Glutamatergic neuron (in vitro differentiated cells): ENCODE data around the gene ELMO3. TPM values are rescaled to one million over a fixed set of nuclear protein-coding genes. Genes with fewer than 3 reads are reported as not detected.

Source experiments
- DNase-seq: peaks from one replicate; pipeline ENCODE4 v3.0.0; 2022
- H3K27ac Mint-ChIP-seq: one replicate; pipeline ENCODE4 v1.8.0; 2020; ENCODE audit warnings: mild to moderate bottlenecking, mixed read lengths, inconsistent platforms; ENCODE audit not compliant: unreplicated experiment
- H3K27me3 Mint-ChIP-seq: one replicate; pipeline ENCODE4 v1.8.0; 2020; ENCODE audit warnings: mild to moderate bottlenecking, moderate library complexity, mixed read lengths, inconsistent platforms; ENCODE audit not compliant: unreplicated experiment
- H3K36me3 Mint-ChIP-seq: one replicate; pipeline ENCODE4 v1.8.0; 2020; ENCODE audit warnings: mild to moderate bottlenecking, mixed read lengths, inconsistent platforms; ENCODE audit not compliant: unreplicated experiment
- H3K4me1 Mint-ChIP-seq: one replicate; pipeline ENCODE4 v1.8.0; 2020; ENCODE audit warnings: mild to moderate bottlenecking, low read depth, mixed read lengths, inconsistent platforms; ENCODE audit not compliant: unreplicated experiment
- H3K4me3 Mint-ChIP-seq: one replicate; pipeline ENCODE4 v1.8.0; 2020; ENCODE audit warnings: mild to moderate bottlenecking, mixed read lengths, inconsistent platforms; ENCODE audit not compliant: unreplicated experiment
- H3K9me3 Mint-ChIP-seq: one replicate; pipeline ENCODE4 v1.8.0; 2020; ENCODE audit warnings: mild to moderate bottlenecking, moderate library complexity, mixed read lengths, inconsistent platforms; ENCODE audit not compliant: unreplicated experiment
- total RNA-seq: library from RNA; stranded (reverse); fragmentation: NEBNext Ultra II Directional; extraction: Animal tissue kit (Norgen Biotek cat#: 25700); gene quantifications from one replicate; pipeline ENCODE4 v1.2.1, GENCODE V29; 2021; ENCODE audit not compliant: unreplicated experiment
- TF ChIP-seq, protein P1 (sequence below): fragments of 200-600 bp; sonication (generic); IDR thresholded peaks from one replicate; pipeline ENCODE4 v1.5.0; 2021; ENCODE audit not compliant: partially characterized antibody, unreplicated experiment

Gene ELMO3
- total RNA-seq, 1 donor from 2014 or later, result 2.1 TPM

DNA sequence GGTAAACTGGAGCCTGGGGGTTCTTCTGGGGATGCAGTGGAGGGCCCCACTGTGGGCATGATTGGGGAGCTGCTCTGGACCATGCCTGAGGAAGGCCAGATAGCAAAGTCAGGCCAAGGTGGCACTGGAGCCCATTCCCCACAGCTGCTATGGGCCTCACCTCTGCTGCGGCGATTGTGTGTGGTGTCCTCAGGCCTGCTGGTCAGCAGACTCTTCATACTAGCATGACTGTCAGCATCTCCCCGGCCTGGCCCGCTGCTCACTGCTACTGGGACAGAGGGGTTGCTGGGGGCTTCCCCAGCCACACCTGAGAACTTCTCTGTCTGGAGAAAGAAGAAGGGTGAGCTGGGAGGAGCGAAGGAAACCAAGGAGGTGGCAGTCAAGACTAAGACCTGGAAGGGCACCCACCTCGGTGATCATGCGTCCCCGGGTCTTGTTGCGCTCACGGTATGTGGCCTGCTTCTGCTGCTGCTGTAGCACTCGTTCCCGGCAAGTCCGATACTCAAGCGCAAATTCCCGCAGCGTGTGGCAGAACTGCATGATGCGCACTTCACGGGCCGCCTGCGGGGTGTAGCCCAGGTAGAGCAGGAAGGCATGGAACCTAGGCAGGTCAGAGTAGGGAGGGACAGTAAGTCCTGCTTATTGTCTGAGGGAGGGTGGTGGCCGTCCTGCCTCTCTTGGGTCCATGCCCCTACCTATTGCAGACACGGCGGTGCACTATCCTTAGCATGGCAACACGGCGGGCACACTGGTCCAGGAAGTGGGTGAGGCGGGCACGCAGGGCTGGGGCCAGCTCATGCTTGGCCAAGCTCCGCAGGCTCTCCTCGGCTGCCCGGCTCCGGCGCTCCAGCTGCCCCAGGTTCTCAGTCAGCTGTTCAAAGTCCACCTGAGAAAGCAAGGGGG lies 31.2 kb downstream of the ELMO3 start:
- H3K36me3 Mint-ChIP-seq, result no peaks in the 10 kb centered on the region
- H3K27me3 Mint-ChIP-seq, result peaks cover 11% of the 10 kb centered on the region
- no peak for DNase-seq
- peaks cover 14% of the 10 kb centered on the region for H3K4me1 Mint-ChIP-seq
- TF ChIP-seq, protein P1, sequence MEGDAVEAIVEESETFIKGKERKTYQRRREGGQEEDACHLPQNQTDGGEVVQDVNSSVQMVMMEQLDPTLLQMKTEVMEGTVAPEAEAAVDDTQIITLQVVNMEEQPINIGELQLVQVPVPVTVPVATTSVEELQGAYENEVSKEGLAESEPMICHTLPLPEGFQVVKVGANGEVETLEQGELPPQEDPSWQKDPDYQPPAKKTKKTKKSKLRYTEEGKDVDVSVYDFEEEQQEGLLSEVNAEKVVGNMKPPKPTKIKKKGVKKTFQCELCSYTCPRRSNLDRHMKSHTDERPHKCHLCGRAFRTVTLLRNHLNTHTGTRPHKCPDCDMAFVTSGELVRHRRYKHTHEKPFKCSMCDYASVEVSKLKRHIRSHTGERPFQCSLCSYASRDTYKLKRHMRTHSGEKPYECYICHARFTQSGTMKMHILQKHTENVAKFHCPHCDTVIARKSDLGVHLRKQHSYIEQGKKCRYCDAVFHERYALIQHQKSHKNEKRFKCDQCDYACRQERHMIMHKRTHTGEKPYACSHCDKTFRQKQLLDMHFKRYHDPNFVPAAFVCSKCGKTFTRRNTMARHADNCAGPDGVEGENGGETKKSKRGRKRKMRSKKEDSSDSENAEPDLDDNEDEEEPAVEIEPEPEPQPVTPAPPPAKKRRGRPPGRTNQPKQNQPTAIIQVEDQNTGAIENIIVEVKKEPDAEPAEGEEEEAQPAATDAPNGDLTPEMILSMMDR, result no peak
- no peak overlapping the region for H3K27ac Mint-ChIP-seq
- peaks cover 3% of the 10 kb centered on the region for H3K9me3 Mint-ChIP-seq
- no peak overlapping the region for H3K4me3 Mint-ChIP-seq

DNA sequence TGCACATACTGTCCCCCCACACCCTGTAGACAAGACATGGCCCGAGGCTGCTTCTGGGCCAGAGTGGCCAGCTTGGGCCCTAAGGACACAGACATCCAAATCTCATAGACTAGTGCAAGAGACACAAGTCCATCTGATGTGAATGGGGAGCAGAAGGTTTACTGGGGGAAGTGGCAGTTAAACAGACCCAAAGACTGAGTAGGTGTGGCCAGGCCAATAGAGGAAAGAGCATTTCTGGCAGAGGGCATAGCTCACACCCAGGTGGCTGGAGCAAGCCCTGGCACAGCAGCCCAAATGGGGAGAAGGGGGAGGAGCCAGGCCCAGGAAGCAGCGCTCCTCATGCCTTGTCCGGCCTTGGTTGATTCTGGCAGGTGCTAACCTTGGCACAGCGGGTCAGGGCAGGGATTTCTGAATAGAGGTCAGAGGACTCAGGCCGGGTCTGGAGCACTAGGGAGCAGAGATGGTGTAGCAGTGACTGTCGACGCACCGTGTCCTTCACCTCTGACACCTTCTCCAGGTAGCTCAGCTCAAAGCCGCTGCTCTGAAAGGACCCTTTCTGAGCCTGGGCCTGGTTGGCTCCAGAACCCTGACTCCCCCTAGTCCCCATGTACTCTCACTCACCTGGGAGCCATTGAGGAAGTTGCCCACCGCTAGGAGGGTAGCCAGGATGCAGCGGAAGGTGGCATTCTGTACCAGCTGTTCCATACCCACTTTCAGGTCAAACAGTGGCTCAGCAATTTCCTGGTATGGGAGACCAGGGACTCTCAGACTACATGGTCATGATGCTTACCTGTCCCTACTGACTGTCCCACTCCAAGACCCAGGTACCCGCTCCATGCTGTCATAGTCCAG lies 32.1 kb downstream of the ELMO3 start:
- peaks cover 9% of the 10 kb centered on the region for H3K4me1 Mint-ChIP-seq
- H3K9me3 Mint-ChIP-seq, result peaks cover 3% of the 10 kb centered on the region
- peaks cover 11% of the 10 kb centered on the region for H3K27me3 Mint-ChIP-seq
- no peak overlapping the region for H3K4me3 Mint-ChIP-seq
- no peaks in the 10 kb centered on the region for H3K36me3 Mint-ChIP-seq
- DNase-seq, result no peak
- no peak overlapping the region for H3K27ac Mint-ChIP-seq
- TF ChIP-seq, protein P1, result no peak

DNA sequence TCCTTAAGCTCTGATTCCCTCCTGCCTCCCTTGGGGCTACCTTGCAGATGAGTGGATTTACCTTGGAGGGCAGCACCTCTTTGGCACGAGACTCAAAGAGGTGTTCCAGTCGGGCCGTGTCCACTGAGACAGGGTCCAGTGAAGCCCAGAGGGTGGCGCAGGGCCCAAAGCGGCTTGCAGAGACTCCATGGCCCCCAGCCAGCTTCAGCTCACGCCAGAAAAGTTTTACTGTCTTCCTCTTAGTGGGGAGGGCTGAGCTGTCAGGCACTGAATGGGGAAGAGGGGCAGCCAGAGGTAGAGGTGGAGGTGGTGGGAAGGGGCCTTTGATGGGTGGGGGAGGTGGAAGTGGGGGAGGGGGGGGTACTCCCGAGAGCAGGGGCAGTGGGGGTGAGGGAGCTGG lies 34.7 kb downstream of the ELMO3 start:
- H3K27me3 Mint-ChIP-seq, result peaks cover 3% of the 10 kb centered on the region
- no peaks in the 10 kb centered on the region for H3K36me3 Mint-ChIP-seq
- no peak overlapping the region for H3K27ac Mint-ChIP-seq
- DNase-seq, result no peak
- no peaks in the 10 kb centered on the region for H3K4me1 Mint-ChIP-seq
- H3K4me3 Mint-ChIP-seq, result no peak overlapping the region
- no peaks in the 10 kb centered on the region for H3K9me3 Mint-ChIP-seq
- TF ChIP-seq, protein P1, result no peak

DNA sequence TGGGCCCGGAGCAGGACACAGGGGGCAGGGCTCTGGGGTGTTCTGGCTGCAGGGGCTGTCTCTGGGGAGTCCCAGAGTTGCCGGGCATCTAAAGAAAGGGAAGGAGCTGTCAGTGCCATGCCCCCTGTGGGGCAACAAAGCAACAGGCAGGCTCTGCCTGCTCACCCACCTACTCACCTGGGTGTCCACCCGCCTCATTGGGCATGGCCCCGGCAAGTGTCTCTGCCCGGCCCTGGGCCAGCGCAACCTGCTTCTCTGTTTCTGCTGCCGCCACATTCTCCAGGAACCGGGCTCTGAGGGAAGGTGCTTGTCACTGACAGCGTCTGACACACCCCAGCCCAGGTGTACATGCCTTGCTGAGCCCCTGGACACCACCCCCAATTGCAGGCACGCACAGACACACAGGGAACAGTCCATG lies 35.3 kb downstream of the ELMO3 start:
- H3K4me3 Mint-ChIP-seq, result no peak overlapping the region
- no peak for DNase-seq
- no peaks in the 10 kb centered on the region for H3K4me1 Mint-ChIP-seq
- H3K27me3 Mint-ChIP-seq, result peaks cover 3% of the 10 kb centered on the region
- H3K9me3 Mint-ChIP-seq, result no peaks in the 10 kb centered on the region
- H3K36me3 Mint-ChIP-seq, result no peaks in the 10 kb centered on the region
- H3K27ac Mint-ChIP-seq, result no peak overlapping the region
- TF ChIP-seq, protein P1, result no peak
